Measurements from ENCODE around the gene KCNMA1. TPM values are rescaled to one million over a fixed set of nuclear protein-coding genes. Genes with fewer than 3 reads are reported as not detected.

KCNMA1 gene
- polyA plus RNA-seq, 1 of the 3 experiments (the other 2 are of a cell fraction), result 107 TPM

GRCh38 chr10:77267703-77268675, 369.6 kb downstream of the KCNMA1 start:
- Histone ChIP-seq H3K36me3 (replicated peaks in 1 of 2; ENCODE audit: control insufficient read depth in 1 of 2, insufficient read depth in 2 of 2, low read length in 1 of 2) (no peaks in the 10 kb centered on the region), H3K9me2 (no peaks in the 10 kb centered on the region), H3K4me3 (ENCODE audit: low read depth in 2 of 2, low read length in 1 of 2) (no peak overlapping the region), H3K27ac (ENCODE audit: low read depth in 2 of 2, low read length in 1 of 2) (peak overlapping the region in 1 of 2 experiments; percentile 37; a peak in 3 of 4 replicates), H3K4me2 (peak overlapping the region; percentile 20; the same call in 1 of the 2 replicates), H2AFZ (ENCODE audit: low read depth) (no peak overlapping the region), H3K79me2 (ENCODE audit: insufficient read depth) (no peaks in the 10 kb centered on the region), H3F3A (replicated peaks; ENCODE audit: insufficient read depth) (peaks cover 10% of the 10 kb centered on the region), H3K27me3 (ENCODE audit: insufficient read depth) (no peaks in the 10 kb centered on the region), H3K9me3 (no peaks in the 10 kb centered on the region), H3K4me1 (ENCODE audit: control insufficient read depth in 1 of 2, insufficient read depth in 2 of 2, low read depth in 1 of 2, low read length in 1 of 2) (peaks cover 3 to 18% of the 10 kb centered on the region in 2 experiments), H3K9ac (no peak overlapping the region), H4K20me1 (ENCODE audit: insufficient read depth) (no peaks in the 10 kb centered on the region)
- 59% methylated on average over 8 of the region's 8 CpGs for whole genome bisulfite sequencing (ENCODE audit: low lambda C conversion rate)
- ChIA-PET CTCF (interaction anchor here (1.0 to 1.3 kb wide), 2 partner anchors 9 to 17 kb away, joined by 3 to 7 read pairs; no protein-coding TSS in a partner anchor), POLR2A (no interaction called here)
- TF ChIP-seq PBX3 (IDR thresholded peaks at IDR 0.05) (peak; percentile 59; the same call in 1 of the 2 replicates), IRF3 (IDR thresholded peaks at IDR 0.05; ENCODE audit: low read depth, low read length) (no peak), TCF12 (IDR thresholded peaks at IDR 0.05) (peak; percentile 15; the same call in 1 of the 2 replicates), MAX (IDR thresholded peaks at IDR 0.05; ENCODE audit: low read depth) (0 out of 2 replicates have a peak, but pooled peaks have one; percentile 13), GATA2 (CRISPR knock-in tag; IDR thresholded peaks at IDR 0.05) (no peak), MXI1 (IDR thresholded peaks at IDR 0.05; ENCODE audit: low read depth, low read length) (no peak), JUND (IDR thresholded peaks at IDR 0.05) (peak; percentile 7; the same call in 1 of the 2 replicates)
- no peak for DNase-seq

- Histone ChIP-seq H3K27me3 (ENCODE audit: insufficient read depth) (no peaks in the 10 kb centered on the region), H2AFZ (ENCODE audit: low read depth) (no peak overlapping the region), H3K9ac (no peak overlapping the region), H3K4me1 (ENCODE audit: control insufficient read depth in 1 of 2, insufficient read depth in 2 of 2, low read depth in 1 of 2, low read length in 1 of 2) (peaks cover 3 to 14% of the 10 kb centered on the region in 2 experiments; a peak in 3 of 4 replicates), H3K9me2 (no peaks in the 10 kb centered on the region), H4K20me1 (ENCODE audit: insufficient read depth) (no peaks in the 10 kb centered on the region), H3K36me3 (replicated peaks in 1 of 2; ENCODE audit: control insufficient read depth in 1 of 2, insufficient read depth in 2 of 2, low read length in 1 of 2) (no peaks in the 10 kb centered on the region), H3K27ac (ENCODE audit: low read depth in 2 of 2, low read length in 1 of 2) (no peak overlapping the region), H3K9me3 (no peaks in the 10 kb centered on the region), H3F3A (replicated peaks; ENCODE audit: insufficient read depth) (peaks cover 14% of the 10 kb centered on the region), H3K79me2 (ENCODE audit: insufficient read depth) (no peaks in the 10 kb centered on the region), H3K4me2 (no peak overlapping the region), H3K4me3 (ENCODE audit: low read depth in 2 of 2, low read length in 1 of 2) (no peak overlapping the region)
- WGBS (ENCODE audit: low lambda C conversion rate), result 89% methylated on average over 2 of the region's 2 CpGs
- CTCF ChIA-PET, result interaction anchor here (1.7 to 3.2 kb wide), 2 partner anchors 15 to 19 kb away, joined by 5 to 9 read pairs; no protein-coding TSS in a partner anchor
- POLR2A ChIA-PET, result no interaction called here
- TF ChIP-seq TAF1 (IDR thresholded peaks at IDR 0.05; ENCODE audit: borderline replicate concordance, low read depth, low read length) (no peak), MAX (IDR thresholded peaks at IDR 0.05; ENCODE audit: low read depth) (no peak), RAD21 (IDR thresholded peaks at IDR 0.05; ENCODE audit: low read length) (no peak), EZH2phosphoT487 (IDR thresholded peaks at IDR 0.05; ENCODE audit: borderline replicate concordance, low read depth) (no peak), EP300 (IDR thresholded peaks at IDR 0.05; ENCODE audit: borderline replicate concordance in 1 of 2, low read depth in 1 of 2, low read length in 1 of 2) (no peak), USF1 (IDR thresholded peaks at IDR 0.05; ENCODE audit: borderline replicate concordance, low read depth) (no peak), FOXM1 (IDR thresholded peaks at IDR 0.05; ENCODE audit: low read depth) (no peak), SMC3 (IDR thresholded peaks at IDR 0.05; ENCODE audit: low read depth, low read length) (no peak), USF2 (IDR thresholded peaks at IDR 0.05; ENCODE audit: borderline replicate concordance, low read depth, low read length) (no peak), YY1 (IDR thresholded peaks at IDR 0.05; ENCODE audit: low read depth) (no peak)
- no peak for DNase-seq
These were observed 371.4 kb downstream of the KCNMA1 start for GRCh38 chr10:77266242-77266641.

Data from SK-N-SH (cell line).